Measurements from ENCODE around the gene LUZP2.

The LUZP2 gene

GRCh38 chr11:24872186-24872585 is 375.3 kb downstream of the LUZP2 start:
- no peak overlapping the region for H2BK5ac ChIP-seq (ENCODE audit: low read length)
- H3K18ac ChIP-seq (ENCODE audit: low read length), result no peak overlapping the region
- H3K4me2 ChIP-seq (ENCODE audit: low read length), result no peak overlapping the region
- H2BK15ac ChIP-seq (replicated peaks; ENCODE audit: low read depth), result no peak overlapping the region
- H4K8ac ChIP-seq (ENCODE audit: low read depth, low read length), result no peak overlapping the region
- no peaks in the 10 kb centered on the region for H3K79me1 ChIP-seq (ENCODE audit: low read length)
- H3K56ac ChIP-seq (ENCODE audit: low read length), result no peak overlapping the region
- H3K9ac ChIP-seq (ENCODE audit: low read length), result no peak overlapping the region
- H3K4me3 ChIP-seq (ENCODE audit: low read length), result no peak overlapping the region
- no peaks in the 10 kb centered on the region for H3K4me1 ChIP-seq (ENCODE audit: control insufficient read depth, low read depth, low read length)
- no peak overlapping the region for H3K4ac ChIP-seq (ENCODE audit: low read depth, low read length)
- no peak overlapping the region for H3K23ac ChIP-seq (ENCODE audit: low read length)
- no peaks in the 10 kb centered on the region for H3K36me3 ChIP-seq (ENCODE audit: control insufficient read depth, insufficient read depth, low read length)
- no peak for DNase-seq
- no peak overlapping the region for H4K5ac ChIP-seq (ENCODE audit: low read length)
- no peaks in the 10 kb centered on the region for H3K79me2 ChIP-seq (ENCODE audit: control insufficient read depth, insufficient read depth, low read length)
- H2BK120ac ChIP-seq (ENCODE audit: low read depth, low read length), result no peak overlapping the region
- no peak overlapping the region for H2AK5ac ChIP-seq (ENCODE audit: low read length)
- H3K27me3 ChIP-seq (ENCODE audit: insufficient read depth, low read length, poor library complexity), result no peaks in the 10 kb centered on the region
- no CpG with 5 or more reads among the region's 2 CpGs for WGBS (ENCODE audit: extremely low coverage, insufficient coverage, low lambda C conversion rate)
- H3K27ac ChIP-seq (ENCODE audit: low read depth, low read length), result no peak overlapping the region

DNA sequence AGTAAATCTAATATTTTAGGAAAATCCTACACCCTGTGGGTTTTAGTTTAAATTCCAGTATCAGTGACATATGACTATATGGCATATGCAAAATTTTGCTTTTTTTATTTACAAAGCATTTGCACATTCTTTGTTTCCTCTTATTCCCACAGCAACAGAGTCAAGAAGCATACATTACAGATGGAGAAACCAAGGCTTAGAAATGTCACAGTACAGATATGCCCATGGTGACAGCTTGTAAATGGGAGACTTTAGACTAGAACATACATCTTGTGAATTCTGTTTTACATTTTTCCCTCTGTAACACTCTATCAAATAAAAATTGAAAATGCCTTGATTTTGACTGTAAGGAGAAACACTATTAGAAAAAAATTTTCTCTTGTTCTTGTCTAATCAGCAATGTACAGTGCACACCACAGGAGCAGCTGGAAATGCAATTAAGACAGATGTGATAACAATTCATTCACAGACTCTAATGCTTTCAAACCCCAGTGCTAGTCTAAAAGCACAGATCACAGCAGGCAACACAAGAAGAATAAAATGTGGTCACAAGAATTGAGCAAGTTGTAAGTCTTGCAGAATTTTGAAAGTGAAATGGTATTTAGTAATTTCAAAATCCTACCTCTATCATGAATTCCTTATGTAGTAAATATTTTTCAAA is 375.9 kb downstream of the LUZP2 start:
- no peak overlapping the region for H2BK120ac ChIP-seq (ENCODE audit: low read depth, low read length)
- H3K4ac ChIP-seq (ENCODE audit: low read depth, low read length), result no peak overlapping the region
- no peak overlapping the region for H3K4me3 ChIP-seq (ENCODE audit: low read length)
- no peak for DNase-seq
- H3K79me1 ChIP-seq (ENCODE audit: low read length), result no peaks in the 10 kb centered on the region
- H3K9ac ChIP-seq (ENCODE audit: low read length), result no peak overlapping the region
- H3K27me3 ChIP-seq (ENCODE audit: insufficient read depth, low read length, poor library complexity), result no peaks in the 10 kb centered on the region
- H4K8ac ChIP-seq (ENCODE audit: low read depth, low read length), result no peak overlapping the region
- no peak overlapping the region for H3K18ac ChIP-seq (ENCODE audit: low read length)
- H3K4me2 ChIP-seq (ENCODE audit: low read length), result no peak overlapping the region
- H2BK15ac ChIP-seq (replicated peaks; ENCODE audit: low read depth), result no peak overlapping the region
- H3K36me3 ChIP-seq (ENCODE audit: control insufficient read depth, insufficient read depth, low read length), result no peaks in the 10 kb centered on the region
- no peaks in the 10 kb centered on the region for H3K4me1 ChIP-seq (ENCODE audit: control insufficient read depth, low read depth, low read length)
- H3K23ac ChIP-seq (ENCODE audit: low read length), result no peak overlapping the region
- no peak overlapping the region for H4K5ac ChIP-seq (ENCODE audit: low read length)
- no peak overlapping the region for H2AK5ac ChIP-seq (ENCODE audit: low read length)
- no peaks in the 10 kb centered on the region for H3K79me2 ChIP-seq (ENCODE audit: control insufficient read depth, insufficient read depth, low read length)
- no peak overlapping the region for H3K27ac ChIP-seq (ENCODE audit: low read depth, low read length)
- H2BK5ac ChIP-seq (ENCODE audit: low read length), result no peak overlapping the region
- H3K56ac ChIP-seq (ENCODE audit: low read length), result no peak overlapping the region

DNA sequence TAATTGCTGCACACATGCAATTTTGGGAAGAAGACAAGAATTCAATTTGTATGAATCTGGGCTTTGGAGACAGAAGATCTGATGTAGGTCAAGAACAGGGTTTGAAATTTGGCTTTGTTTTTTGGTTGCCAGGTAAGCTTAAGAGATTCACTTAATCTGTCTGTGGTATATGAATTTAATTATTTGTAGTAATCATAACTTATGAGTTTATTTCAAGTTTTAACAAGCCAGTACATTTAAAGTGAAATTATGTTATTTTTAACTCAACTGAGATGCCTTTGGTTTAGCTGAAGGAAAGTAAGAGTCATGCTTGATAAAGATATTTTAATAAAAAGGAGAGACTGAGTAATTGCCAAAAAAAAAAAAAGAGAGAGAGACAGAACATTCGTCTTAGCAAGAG is 384.1 kb downstream of the LUZP2 start:
- no peak overlapping the region for H4K8ac ChIP-seq (ENCODE audit: low read depth, low read length)
- H3K18ac ChIP-seq (ENCODE audit: low read length), result no peak overlapping the region
- H4K5ac ChIP-seq (ENCODE audit: low read length), result no peak overlapping the region
- no peak overlapping the region for H3K9ac ChIP-seq (ENCODE audit: low read length)
- no peaks in the 10 kb centered on the region for H3K27me3 ChIP-seq (ENCODE audit: insufficient read depth, low read length, poor library complexity)
- no peak overlapping the region for H2BK15ac ChIP-seq (replicated peaks; ENCODE audit: low read depth)
- H3K23ac ChIP-seq (ENCODE audit: low read length), result no peak overlapping the region
- no peak overlapping the region for H3K27ac ChIP-seq (ENCODE audit: low read depth, low read length)
- no CpG with 5 or more reads among the region's 1 CpG for WGBS (ENCODE audit: extremely low coverage, insufficient coverage, low lambda C conversion rate)
- DNase-seq, result no peak
- H3K4me1 ChIP-seq (ENCODE audit: control insufficient read depth, low read depth, low read length), result no peaks in the 10 kb centered on the region
- H2BK5ac ChIP-seq (ENCODE audit: low read length), result no peak overlapping the region
- no peak overlapping the region for H3K4me2 ChIP-seq (ENCODE audit: low read length)
- no peak overlapping the region for H2BK120ac ChIP-seq (ENCODE audit: low read depth, low read length)
- H2AK5ac ChIP-seq (ENCODE audit: low read length), result no peak overlapping the region
- H3K79me2 ChIP-seq (ENCODE audit: control insufficient read depth, insufficient read depth, low read length), result no peaks in the 10 kb centered on the region
- H3K56ac ChIP-seq (ENCODE audit: low read length), result no peak overlapping the region
- no peak overlapping the region for H3K4ac ChIP-seq (ENCODE audit: low read depth, low read length)
- H3K79me1 ChIP-seq (ENCODE audit: low read length), result no peaks in the 10 kb centered on the region
- no peak overlapping the region for H3K4me3 ChIP-seq (ENCODE audit: low read length)
- no peaks in the 10 kb centered on the region for H3K36me3 ChIP-seq (ENCODE audit: control insufficient read depth, insufficient read depth, low read length)

- Histone ChIP-seq H2AK5ac (ENCODE audit: low read length) (no peak overlapping the region), H3K36me3 (ENCODE audit: control insufficient read depth, insufficient read depth, low read length) (no peaks in the 10 kb centered on the region), H3K4ac (ENCODE audit: low read depth, low read length) (no peak overlapping the region), H3K4me3 (ENCODE audit: low read length) (no peak overlapping the region), H3K27ac (ENCODE audit: low read depth, low read length) (no peak overlapping the region), H3K4me2 (ENCODE audit: low read length) (no peak overlapping the region), H3K4me1 (ENCODE audit: control insufficient read depth, low read depth, low read length) (no peaks in the 10 kb centered on the region), H3K79me2 (ENCODE audit: control insufficient read depth, insufficient read depth, low read length) (no peaks in the 10 kb centered on the region), H2BK15ac (replicated peaks; ENCODE audit: low read depth) (no peak overlapping the region), H4K5ac (ENCODE audit: low read length) (no peak overlapping the region), H3K9ac (ENCODE audit: low read length) (no peak overlapping the region), H2BK120ac (ENCODE audit: low read depth, low read length) (no peak overlapping the region), H3K18ac (ENCODE audit: low read length) (no peak overlapping the region), H3K27me3 (ENCODE audit: insufficient read depth, low read length, poor library complexity) (no peaks in the 10 kb centered on the region), H3K23ac (ENCODE audit: low read length) (no peak overlapping the region), H2BK5ac (ENCODE audit: low read length) (no peak overlapping the region), H4K8ac (ENCODE audit: low read depth, low read length) (no peak overlapping the region), H3K79me1 (ENCODE audit: low read length) (no peaks in the 10 kb centered on the region), H3K56ac (ENCODE audit: low read length) (no peak overlapping the region)
- WGBS (ENCODE audit: extremely low coverage, insufficient coverage, low lambda C conversion rate), result no CpG with 5 or more reads among the region's 4 CpGs
- DNase-seq, result no peak
Measured at GRCh38 chr11:24885580-24886173, 388.8 kb downstream of the LUZP2 start.

DNA sequence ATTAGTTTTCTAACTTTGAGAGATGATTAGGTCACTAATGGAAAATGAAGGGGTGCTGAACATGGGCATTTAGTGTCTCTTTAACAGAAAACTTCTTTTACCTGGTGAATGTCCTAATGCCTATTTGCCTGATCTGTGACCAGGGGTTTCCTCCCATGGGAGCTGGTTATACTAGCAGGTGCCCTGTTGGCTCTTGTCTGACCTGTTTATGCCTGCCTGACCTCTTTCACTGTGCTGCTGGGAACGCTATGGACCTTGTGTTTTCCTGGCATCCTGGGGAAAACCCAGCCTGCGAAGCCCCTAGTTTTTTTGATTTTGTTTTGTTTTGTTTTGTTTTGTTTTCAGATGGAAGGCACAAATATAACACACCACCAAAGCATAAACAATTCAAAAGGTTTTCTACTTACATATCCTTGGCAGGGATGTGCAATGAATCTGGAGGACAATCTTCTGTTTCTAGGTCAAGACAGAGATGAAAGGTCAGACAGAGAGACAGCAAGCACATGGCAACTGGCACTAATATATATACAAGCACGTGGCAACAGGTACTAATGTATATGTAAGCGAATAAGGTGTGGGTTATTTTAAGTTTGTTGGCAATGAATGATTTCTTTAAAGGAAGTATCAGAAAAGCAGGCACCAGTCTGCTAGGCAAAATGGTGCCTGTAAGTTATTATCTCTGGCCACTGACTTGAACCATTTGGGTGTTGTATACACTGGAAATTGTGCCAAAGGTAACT is 390.2 kb downstream of the LUZP2 start:
- 100% methylated on average over 2 of the region's 4 CpGs for WGBS (ENCODE audit: extremely low coverage, insufficient coverage, low lambda C conversion rate)
- H2BK5ac ChIP-seq (ENCODE audit: low read length), result no peak overlapping the region
- H3K27me3 ChIP-seq (ENCODE audit: insufficient read depth, low read length, poor library complexity), result no peaks in the 10 kb centered on the region
- no peak overlapping the region for H4K8ac ChIP-seq (ENCODE audit: low read depth, low read length)
- H2AK5ac ChIP-seq (ENCODE audit: low read length), result no peak overlapping the region
- H3K27ac ChIP-seq (ENCODE audit: low read depth, low read length), result no peak overlapping the region
- H3K4ac ChIP-seq (ENCODE audit: low read depth, low read length), result no peak overlapping the region
- H4K5ac ChIP-seq (ENCODE audit: low read length), result no peak overlapping the region
- H3K4me1 ChIP-seq (ENCODE audit: control insufficient read depth, low read depth, low read length), result no peaks in the 10 kb centered on the region
- H2BK15ac ChIP-seq (replicated peaks; ENCODE audit: low read depth), result no peak overlapping the region
- H3K9ac ChIP-seq (ENCODE audit: low read length), result no peak overlapping the region
- DNase-seq, result no peak
- no peaks in the 10 kb centered on the region for H3K36me3 ChIP-seq (ENCODE audit: control insufficient read depth, insufficient read depth, low read length)
- no peak overlapping the region for H3K23ac ChIP-seq (ENCODE audit: low read length)
- H3K56ac ChIP-seq (ENCODE audit: low read length), result no peak overlapping the region
- no peaks in the 10 kb centered on the region for H3K79me2 ChIP-seq (ENCODE audit: control insufficient read depth, insufficient read depth, low read length)
- no peak overlapping the region for H3K18ac ChIP-seq (ENCODE audit: low read length)
- H2BK120ac ChIP-seq (ENCODE audit: low read depth, low read length), result no peak overlapping the region
- H3K79me1 ChIP-seq (ENCODE audit: low read length), result no peaks in the 10 kb centered on the region
- no peak overlapping the region for H3K4me2 ChIP-seq (ENCODE audit: low read length)
- no peak overlapping the region for H3K4me3 ChIP-seq (ENCODE audit: low read length)

All from mesendoderm (in vitro differentiated cells).